Stimulated activated CD8-positive, alpha-beta memory T cell treated with anti-CD3 and anti-CD28 coated beads, Interleukin-4, amount 100 ng/mL, for 1 hour (primary cell): ENCODE results near the gene CFAP46.
"Not testable (repeated sequence)": the region's sequence is repeated elsewhere in the genome, so short reads cannot be mapped to it uniquely, and the experiment has no call there.

Experiments
- DNase-seq, 2 donors: peaks; one replicate each; pipeline ENCODE4 v3.0.0-alpha.2; 2020; ENCODE audit warnings: low read depth in 2 of 2, low spot score in 1 of 2

The CFAP46 gene

GRCh38 chr10:132901351-132901750 lies 41.0 kb downstream of the CFAP46 start:
- DNase-seq = no peak

- DNase-seq = no peak
Measured at GRCh38 chr10:132900211-132900756, 42.1 kb downstream of the CFAP46 start.

- DNase-seq = no peak
Measured at GRCh38 chr10:132899751-132900065, 42.7 kb downstream of the CFAP46 start.

- DNase-seq = no peak
Measured at GRCh38 chr10:132899054-132899750, 43.2 kb downstream of the CFAP46 start.

GRCh38 chr10:132898391-132899053 lies 43.8 kb downstream of the CFAP46 start:
- no peak for DNase-seq

- no peak for DNase-seq
Measured at GRCh38 chr10:132897516-132898381, 44.6 kb downstream of the CFAP46 start.

GRCh38 chr10:132893786-132894185 lies 48.6 kb downstream of the CFAP46 start:
- not testable (repeated sequence) for DNase-seq

GRCh38 chr10:132893090-132893489 lies 49.3 kb downstream of the CFAP46 start:
- DNase-seq = no peak

GRCh38 chr10:132892004-132892403 lies 50.4 kb downstream of the CFAP46 start:
- no peak for DNase-seq

- no peak for DNase-seq
Measured at GRCh38 chr10:132891368-132891767, 51.0 kb downstream of the CFAP46 start.

GRCh38 chr10:132890301-132890700 lies 52.1 kb downstream of the CFAP46 start:
- DNase-seq = no peak

GRCh38 chr10:132889556-132889955 lies 52.8 kb downstream of the CFAP46 start:
- no peak for DNase-seq

- DNase-seq = no peak
Measured at GRCh38 chr10:132888898-132889490, 53.4 kb downstream of the CFAP46 start.

GRCh38 chr10:132888446-132888845 lies 53.9 kb downstream of the CFAP46 start:
- not testable (repeated sequence) for DNase-seq

- DNase-seq = no peak
Measured at GRCh38 chr10:132886211-132887099, 55.9 kb downstream of the CFAP46 start.

- no peak for DNase-seq
Measured at GRCh38 chr10:132885451-132886210, 56.7 kb downstream of the CFAP46 start.

GRCh38 chr10:132884691-132885271 lies 57.6 kb downstream of the CFAP46 start:
- DNase-seq = no peak

GRCh38 chr10:132884041-132884440 lies 58.3 kb downstream of the CFAP46 start:
- DNase-seq = no peak

- no peak for DNase-seq
Measured at GRCh38 chr10:132883391-132883881, 58.9 kb downstream of the CFAP46 start.
